SK-N-SH (cell line): ENCODE data around the gene RAB6A. TPM values are rescaled to one million over a fixed set of nuclear protein-coding genes. Genes with fewer than 3 reads are reported as not detected.

Experiments
- CTCF ChIA-PET: fragments of 300-600, 350-600 bp; formaldehyde crosslinking; extraction: SDS; loops from one replicate; lab custom pipeline; 2021; lab: Yijun Ruan, JAX
- POLR2A ChIA-PET: fragments of 350-600 bp; sonication (Branson Sonifier 250); formaldehyde crosslinking; extraction: SDS; loops from one replicate; lab custom pipeline; 2020; ENCODE audit warnings: antibody characterized with exemption, inconsistent platforms; lab: Yijun Ruan, JAX
- DNase-seq: peaks from one replicate; pipeline ENCODE4 v3.0.0; 2012
- H2AFZ ChIP-seq: fragments of 200-600 bp; sonication (generic); 2 replicates; pipeline ENCODE4 v1.8.1; 2016; ENCODE audit warnings: antibody characterized with exemption, mild to moderate bottlenecking, low read depth
- H3F3A ChIP-seq: fragments of 200-600 bp; sonication (generic); replicated peaks from 2 replicates; pipeline ENCODE3; 2016; ENCODE audit warnings: antibody characterized with exemption, mild to moderate bottlenecking; ENCODE audit not compliant: insufficient read depth
- H3K27ac ChIP-seq, 2 experiments: fragments of 200-500 bp in 1 of 2; fragments of 200-600 bp in 1 of 2; sonication (Bioruptor generic) in 1 of 2; sonication (generic), shearing (Covaris generic) in 1 of 2; 2 replicates each; pipeline versions ENCODE4 v1.5.1 to v1.6.1; 2014 to 2016; ENCODE audit warnings: low read depth in 2 of 2, inconsistent platforms in 1 of 2, low read length in 1 of 2, mild to moderate bottlenecking in 1 of 2, mixed read lengths in 1 of 2
- H3K27me3 ChIP-seq: fragments of 200-600 bp; sonication (generic), shearing (Covaris generic); 2 replicates; pipeline ENCODE4 v1.6.1; 2016; ENCODE audit warnings: mixed run types; ENCODE audit not compliant: insufficient read depth
- H3K36me3 ChIP-seq, 2 experiments: fragments of 200-500 bp in 1 of 2; fragments of 200-600 bp in 1 of 2; sonication (Bioruptor generic) in 1 of 2; sonication (generic) in 1 of 2; replicated peaks in 1 of 2; 2 replicates each; pipeline versions ENCODE3 to v1.5.1; 2014 to 2016; ENCODE audit warnings: low read length in 1 of 2, mild to moderate bottlenecking in 1 of 2; ENCODE audit not compliant: insufficient read depth in 2 of 2, control insufficient read depth in 1 of 2
- H3K4me1 ChIP-seq, 2 experiments: fragments of 200-500 bp in 1 of 2; fragments of 200-600 bp in 1 of 2; sonication (Bioruptor generic) in 1 of 2; sonication (generic), shearing (Covaris generic) in 1 of 2; 2 replicates each; pipeline versions ENCODE4 v1.5.1 to v1.6.1; 2014 to 2016; ENCODE audit warnings: low read depth in 1 of 2, low read length in 1 of 2, mixed run types in 1 of 2; ENCODE audit not compliant: insufficient read depth in 2 of 2, control insufficient read depth in 1 of 2
- H3K4me2 ChIP-seq: fragments of 200-600 bp; sonication (generic), shearing (Covaris generic); 2 replicates; pipeline ENCODE4 v1.6.1; 2017; ENCODE audit warnings: mixed run types
- H3K4me3 ChIP-seq, 2 experiments: fragments of 200-500 bp in 1 of 2; fragments of 200-600 bp in 1 of 2; sonication (Bioruptor generic) in 1 of 2; sonication (generic), shearing (Covaris generic) in 1 of 2; 2 replicates each; pipeline versions ENCODE4 v1.5.1 to v1.8.1; 2014 to 2016; ENCODE audit warnings: low read depth in 2 of 2, inconsistent platforms in 1 of 2, low read length in 1 of 2, mild to moderate bottlenecking in 1 of 2, mixed read lengths in 1 of 2, moderate library complexity in 1 of 2
- H3K79me2 ChIP-seq: fragments of 200-600 bp; sonication (generic); 2 replicates; pipeline ENCODE4 v1.8.1; 2017; ENCODE audit warnings: mild to moderate bottlenecking; ENCODE audit not compliant: insufficient read depth
- H3K9ac ChIP-seq: fragments of 200-600 bp; sonication (generic); 2 replicates; pipeline ENCODE4 v1.6.1; 2017; ENCODE audit warnings: mixed run types
- H3K9me2 ChIP-seq: fragments of 200-600 bp; sonication (generic); 2 replicates; pipeline ENCODE4 v1.6.1; 2017; ENCODE audit warnings: mixed run types
- H3K9me3 ChIP-seq: fragments of 200-600 bp; sonication (generic); 2 replicates; pipeline ENCODE4 v1.6.1; 2017; ENCODE audit warnings: mixed run types, mild to moderate bottlenecking, moderate library complexity
- H4K20me1 ChIP-seq: fragments of 200-600 bp; sonication (generic); 2 replicates; pipeline ENCODE4 v1.6.1; 2017; ENCODE audit warnings: mild to moderate bottlenecking, mixed run types; ENCODE audit not compliant: insufficient read depth
- CTCF ChIP-seq: fragments of 200-600 bp; sonication (generic); IDR thresholded peaks from 2 replicates; pipeline ENCODE4 v1.6.1; 2017; ENCODE audit warnings: antibody characterized with exemption, mild to moderate bottlenecking, moderate library complexity
- EP300 ChIP-seq, 2 experiments: IDR thresholded peaks; 2 replicates each; pipeline versions ENCODE4 v1.4.0 to v1.6.1; 2012; ENCODE audit warnings: borderline replicate concordance in 1 of 2, low read depth in 1 of 2, low read length in 1 of 2
- EZH2phosphoT487 ChIP-seq: fragments of 200-600 bp; sonication (generic); IDR thresholded peaks from 2 replicates; pipeline ENCODE4 v1.6.1; 2017; ENCODE audit warnings: low read depth, mixed run types, mild to moderate bottlenecking, antibody characterized with exemption, moderate library complexity, borderline replicate concordance
- FOSL2 ChIP-seq: IDR thresholded peaks from 2 replicates; pipeline ENCODE4 v1.4.0; 2012; ENCODE audit warnings: low read depth, mild to moderate bottlenecking, moderate library complexity, borderline replicate concordance
- IRF3 ChIP-seq: fragments of 150-350 bp; IDR thresholded peaks from 2 replicates; pipeline ENCODE4 v1.6.1; 2016; ENCODE audit warnings: mild to moderate bottlenecking, low read depth, low read length
- JUND ChIP-seq: IDR thresholded peaks from 2 replicates; pipeline ENCODE4 v1.4.0; 2012
- MXI1 ChIP-seq: IDR thresholded peaks from 2 replicates; pipeline ENCODE4 v1.6.1; 2012; ENCODE audit warnings: mild to moderate bottlenecking, low read depth, low read length, improper control_type of control experiment
- NRF1 ChIP-seq: IDR thresholded peaks from 2 replicates; pipeline ENCODE4 v1.6.1; 2012; ENCODE audit warnings: low read depth, mild to moderate bottlenecking, low read length
- PBX3 ChIP-seq: IDR thresholded peaks from 2 replicates; pipeline ENCODE4; 2012
- POLR2AphosphoS5 ChIP-seq: IDR thresholded peaks from 2 replicates; pipeline ENCODE4 v1.6.1; 2012; ENCODE audit warnings: low read depth, low read length
- RAD21 ChIP-seq: IDR thresholded peaks from 2 replicates; pipeline ENCODE4 v1.6.1; 2012; ENCODE audit warnings: mild to moderate bottlenecking, low read length
- RCOR1 ChIP-seq: fragments of 150-350 bp; IDR thresholded peaks from 2 replicates; pipeline ENCODE4 v1.6.1; 2017; ENCODE audit warnings: antibody characterized with exemption, low read length
- RXRA ChIP-seq: IDR thresholded peaks from 2 replicates; pipeline ENCODE4 v1.4.0; 2012; ENCODE audit warnings: low read depth, mild to moderate bottlenecking, borderline replicate concordance
- SIN3A ChIP-seq: IDR thresholded peaks from 2 replicates; pipeline ENCODE4 v1.6.1; 2012; ENCODE audit warnings: low read depth, mild to moderate bottlenecking, low read length, moderate library complexity, borderline replicate concordance
- SMC3 ChIP-seq: IDR thresholded peaks from 2 replicates; pipeline ENCODE4 v1.6.1; 2012; ENCODE audit warnings: low read depth, low read length, improper control_type of control experiment
- TAF1 ChIP-seq: IDR thresholded peaks from 2 replicates; pipeline ENCODE4 v1.6.1; 2012; ENCODE audit warnings: low read depth, mild to moderate bottlenecking, low read length, moderate library complexity, borderline replicate concordance
- TCF12 ChIP-seq: IDR thresholded peaks from 2 replicates; pipeline ENCODE4 v1.4.0; 2012
- TEAD4 ChIP-seq: IDR thresholded peaks from 2 replicates; pipeline ENCODE4 v1.4.0; 2012; ENCODE audit warnings: mild to moderate bottlenecking, borderline replicate concordance; ENCODE audit not compliant: insufficient read depth
- YY1 ChIP-seq: IDR thresholded peaks from 2 replicates; pipeline ENCODE4 v1.4.0; 2012; ENCODE audit warnings: low read depth, mild to moderate bottlenecking
- polyA plus RNA-seq, 3 experiments: library from polyadenylated mRNA; depleted of rRNA; stranded (reverse); fragments of >200 nt; gene quantifications; 2 replicates each; pipeline ENCODE4 v1.2.3, GENCODE V29; 2012
- TF ChIP-seq, protein P1 (sequence below): IDR thresholded peaks from 2 replicates; pipeline ENCODE4 v1.6.1; 2012; ENCODE audit warnings: mild to moderate bottlenecking, low read depth, low read length, moderate library complexity

Gene RAB6A
- polyA plus RNA-seq, 1 of the 3 experiments (the other 2 are of a cell fraction) = 39.1 TPM

DNA sequence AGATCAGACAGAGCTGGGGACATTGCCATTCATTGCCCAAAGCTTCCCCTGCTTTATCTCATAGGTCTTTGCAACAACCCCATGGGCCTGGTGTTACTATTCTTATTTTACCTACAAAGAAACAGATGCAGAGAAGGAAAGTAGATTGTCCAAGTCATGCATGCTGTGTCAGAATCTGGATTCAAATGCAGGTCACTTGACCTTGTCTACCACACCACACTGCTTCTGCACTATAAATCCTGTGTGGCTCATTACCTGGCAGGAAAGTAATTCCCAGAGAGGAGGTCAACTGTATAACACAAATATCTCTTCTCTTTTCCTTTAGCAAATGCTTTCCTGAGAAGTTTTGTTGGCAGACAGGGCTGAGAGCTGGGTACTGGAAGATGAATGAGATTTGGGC lies 96.0 kb downstream of the RAB6A start:
- DNase-seq = no peak
- no peak overlapping the region for H3K4me3 ChIP-seq
- peaks cover 7% of the 10 kb centered on the region for H3F3A ChIP-seq
- TF ChIP-seq IRF3 (no peak), RXRA (no peak), JUND (no peak), PBX3 (no peak), TAF1 (no peak), SIN3A (no peak), RAD21 (no peak), YY1 (no peak), CTCF (no peak), MXI1 (no peak), FOSL2 (no peak), TEAD4 (no peak), EP300 (IDR thresholded peaks at IDR 0.05; ENCODE audit: borderline replicate concordance in 1 of 2, low read depth in 1 of 2, low read length in 1 of 2) (no peak), POLR2AphosphoS5 (no peak), RCOR1 (no peak), NRF1 (no peak), SMC3 (no peak), EZH2phosphoT487 (no peak), TCF12 (no peak)
- TF ChIP-seq, protein P1, sequence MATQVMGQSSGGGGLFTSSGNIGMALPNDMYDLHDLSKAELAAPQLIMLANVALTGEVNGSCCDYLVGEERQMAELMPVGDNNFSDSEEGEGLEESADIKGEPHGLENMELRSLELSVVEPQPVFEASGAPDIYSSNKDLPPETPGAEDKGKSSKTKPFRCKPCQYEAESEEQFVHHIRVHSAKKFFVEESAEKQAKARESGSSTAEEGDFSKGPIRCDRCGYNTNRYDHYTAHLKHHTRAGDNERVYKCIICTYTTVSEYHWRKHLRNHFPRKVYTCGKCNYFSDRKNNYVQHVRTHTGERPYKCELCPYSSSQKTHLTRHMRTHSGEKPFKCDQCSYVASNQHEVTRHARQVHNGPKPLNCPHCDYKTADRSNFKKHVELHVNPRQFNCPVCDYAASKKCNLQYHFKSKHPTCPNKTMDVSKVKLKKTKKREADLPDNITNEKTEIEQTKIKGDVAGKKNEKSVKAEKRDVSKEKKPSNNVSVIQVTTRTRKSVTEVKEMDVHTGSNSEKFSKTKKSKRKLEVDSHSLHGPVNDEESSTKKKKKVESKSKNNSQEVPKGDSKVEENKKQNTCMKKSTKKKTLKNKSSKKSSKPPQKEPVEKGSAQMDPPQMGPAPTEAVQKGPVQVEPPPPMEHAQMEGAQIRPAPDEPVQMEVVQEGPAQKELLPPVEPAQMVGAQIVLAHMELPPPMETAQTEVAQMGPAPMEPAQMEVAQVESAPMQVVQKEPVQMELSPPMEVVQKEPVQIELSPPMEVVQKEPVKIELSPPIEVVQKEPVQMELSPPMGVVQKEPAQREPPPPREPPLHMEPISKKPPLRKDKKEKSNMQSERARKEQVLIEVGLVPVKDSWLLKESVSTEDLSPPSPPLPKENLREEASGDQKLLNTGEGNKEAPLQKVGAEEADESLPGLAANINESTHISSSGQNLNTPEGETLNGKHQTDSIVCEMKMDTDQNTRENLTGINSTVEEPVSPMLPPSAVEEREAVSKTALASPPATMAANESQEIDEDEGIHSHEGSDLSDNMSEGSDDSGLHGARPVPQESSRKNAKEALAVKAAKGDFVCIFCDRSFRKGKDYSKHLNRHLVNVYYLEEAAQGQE = no peak
- peaks cover 0 to 3% of the 10 kb centered on the region in 2 experiments for H3K36me3 ChIP-seq
- POLR2A ChIA-PET = no interaction called here
- no peak overlapping the region for H2AFZ ChIP-seq
- H3K27ac ChIP-seq = no peak overlapping the region
- H3K27me3 ChIP-seq = no peaks in the 10 kb centered on the region
- H4K20me1 ChIP-seq = no peaks in the 10 kb centered on the region
- no peaks in the 10 kb centered on the region for H3K79me2 ChIP-seq
- no peak overlapping the region for H3K9ac ChIP-seq
- CTCF ChIA-PET = interaction anchor here (0.8 to 1.9 kb wide), 3 partner anchors 39 to 271 kb away, joined by 4 to 8 read pairs (median 5); no protein-coding TSS in a partner anchor
- H3K9me2 ChIP-seq = no peaks in the 10 kb centered on the region
- H3K4me1 ChIP-seq = peaks cover 0 to 6% of the 10 kb centered on the region in 2 experiments; a peak in 1 of 4 replicates
- H3K9me3 ChIP-seq = no peaks in the 10 kb centered on the region
- no peak overlapping the region for H3K4me2 ChIP-seq
